GM19455 (cell line): ENCODE results near the gene REL.
A peak's percentile ranks its signal among the peaks of the same experiment; 100 is the strongest.
"Not testable (repeated sequence)": the region's sequence is repeated elsewhere in the genome, so short reads cannot be mapped to it uniquely, and the experiment has no call there.

Source experiments
- ATAC-seq: cut with Tn5 transposase; IDR thresholded peaks from one replicate; pipeline ENCODE4 v1.9.1; 2021; ENCODE audit not compliant: unreplicated experiment

The REL gene

DNA sequence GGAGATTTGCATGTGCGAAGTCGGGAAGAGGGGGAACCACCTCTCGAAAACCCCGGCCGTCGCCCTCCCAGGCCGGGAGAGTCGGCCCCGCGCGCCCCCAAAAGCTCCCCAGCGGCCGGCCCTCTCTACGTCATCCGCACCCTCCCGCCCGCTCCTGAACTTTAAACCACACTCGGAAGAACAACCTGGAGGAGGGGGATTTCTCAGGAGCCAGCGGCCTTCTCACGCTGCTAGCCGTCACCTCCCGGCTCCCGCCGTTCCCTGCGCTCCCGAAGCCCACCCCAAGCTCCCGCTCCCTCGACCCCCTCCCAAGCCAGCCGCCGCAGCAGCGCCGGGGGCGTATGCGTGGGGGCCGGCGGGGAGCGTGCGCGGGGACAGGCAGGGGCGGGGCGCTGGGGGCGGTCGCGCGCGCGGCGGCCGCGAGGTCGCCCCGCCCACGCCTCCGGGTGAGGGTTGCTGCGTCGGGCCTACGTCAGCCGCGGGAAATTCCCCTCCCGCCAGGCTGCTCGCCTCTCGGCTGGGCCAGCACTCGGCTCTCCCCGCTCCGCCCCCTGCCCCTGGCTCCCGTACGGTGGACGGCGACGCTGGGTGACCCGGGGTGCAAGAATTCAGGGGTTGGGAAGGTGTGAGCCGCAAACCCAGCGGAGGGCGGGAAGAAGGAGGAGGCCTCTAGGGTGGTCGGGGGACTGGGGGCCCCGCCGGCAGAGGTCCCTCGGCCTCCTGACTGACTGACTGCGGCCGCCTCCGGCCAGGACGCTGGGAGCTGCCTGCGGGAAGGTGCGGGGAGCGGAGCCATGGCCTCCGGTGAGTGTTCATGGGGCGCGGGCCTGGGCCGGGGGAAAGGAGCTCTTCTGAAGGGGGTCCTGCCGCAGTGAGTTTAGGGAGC, at the start of gene REL:
REL (plus strand) TSS at position 528 of the 886 bp plus-strand sequence; CDS start at position 795, 267 bp downstream.
- ATAC-seq = peak; percentile 74

DNA sequence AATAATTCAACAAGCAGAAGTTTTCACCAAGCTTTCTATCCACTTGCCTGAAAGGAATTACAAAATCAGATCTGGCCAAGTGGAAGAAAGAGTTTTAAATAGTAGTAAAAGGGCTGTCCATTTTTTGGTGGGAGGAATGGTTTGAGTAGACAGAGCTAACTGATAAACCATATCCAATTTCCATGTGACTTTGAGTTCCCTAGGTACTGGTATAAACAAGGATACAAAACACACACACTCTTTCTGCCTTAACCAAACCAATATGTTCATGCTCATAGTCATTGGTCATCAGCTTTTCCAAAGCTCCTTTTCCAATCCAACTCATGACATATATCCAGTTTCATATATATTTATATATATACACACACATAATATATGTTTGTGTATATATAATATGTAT, 49.5 kb upstream of the REL start:
- no peak for ATAC-seq

DNA sequence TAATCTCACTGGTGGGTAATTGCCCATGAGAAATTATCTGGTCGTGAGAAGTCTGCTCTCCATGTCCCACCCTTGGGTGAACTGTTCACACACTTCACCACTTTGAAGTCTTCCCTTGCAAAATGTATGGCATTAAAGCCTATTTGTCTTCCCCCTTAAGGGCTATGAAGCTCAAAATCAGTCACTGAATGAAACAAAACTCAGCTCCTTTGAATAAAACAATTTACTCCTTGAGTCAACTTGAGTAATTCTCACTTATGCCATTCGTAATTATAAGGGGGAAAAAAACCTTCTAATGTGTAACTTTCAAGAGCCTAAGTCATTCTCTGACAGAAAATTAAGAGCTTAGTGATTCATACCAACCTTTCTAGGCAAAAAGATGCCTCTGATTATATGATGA, 48.8 kb upstream of the REL start:
- no peak for ATAC-seq

DNA sequence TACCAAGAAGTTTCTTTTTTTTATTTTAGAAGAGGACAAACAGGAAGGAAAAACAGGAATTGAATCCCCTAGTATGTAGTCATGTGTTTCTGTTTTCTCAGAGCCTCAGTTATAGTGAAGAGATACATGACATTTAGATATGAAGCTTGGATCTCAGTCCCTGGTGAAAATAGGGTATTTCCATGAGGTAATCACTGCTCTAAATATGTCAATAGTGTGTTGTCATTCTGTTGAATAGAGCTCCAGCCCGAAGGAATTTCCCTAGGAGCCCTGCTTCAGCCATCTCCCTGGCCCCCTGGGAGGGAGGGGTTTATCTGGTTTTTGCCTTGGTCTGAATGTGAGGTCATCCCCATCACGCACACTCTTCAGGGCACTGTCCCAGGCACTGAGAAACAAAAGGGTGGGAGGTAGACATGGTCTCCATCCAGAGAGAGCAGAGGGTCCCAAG, 47.1 kb upstream of the REL start:
- ATAC-seq = no peak

DNA sequence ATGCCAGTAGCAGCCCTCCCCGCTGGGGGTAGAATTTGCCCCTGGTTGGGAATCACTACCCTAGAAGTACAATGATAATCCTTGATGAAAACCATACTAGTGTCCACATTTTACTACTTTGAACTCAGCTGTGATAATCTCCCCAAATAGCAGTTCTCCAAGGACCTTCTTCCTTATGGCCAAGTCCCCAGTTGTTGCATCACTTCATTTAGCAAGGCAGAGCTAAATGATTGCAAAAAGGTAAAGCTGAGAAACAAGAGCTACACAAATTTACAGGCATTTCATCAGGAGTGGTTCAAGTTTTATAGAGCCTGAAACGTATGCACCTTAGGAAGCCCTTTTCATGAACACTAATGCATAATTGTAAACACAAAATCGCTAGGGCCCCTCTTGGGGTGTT, 44.9 kb upstream of the REL start:
- no peak for ATAC-seq

DNA sequence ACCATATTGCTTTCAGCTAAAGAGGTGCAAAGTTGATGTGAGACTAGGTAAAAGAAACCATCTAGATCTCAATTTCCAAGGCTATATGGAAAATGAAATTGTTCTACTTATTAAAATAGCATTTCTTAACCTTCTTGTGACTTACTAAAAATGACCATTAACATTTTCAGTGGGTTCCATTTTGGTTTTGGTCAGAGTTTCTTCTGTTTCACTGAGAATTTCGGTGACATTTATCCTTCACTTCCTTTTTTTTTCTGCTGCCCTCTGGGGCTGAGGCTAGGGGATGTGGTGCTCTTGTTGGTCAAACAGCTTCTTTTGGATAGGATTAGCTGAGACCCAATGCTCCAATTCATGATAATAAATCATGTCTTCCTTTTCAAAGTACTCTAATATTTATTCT, 44.3 kb upstream of the REL start:
- ATAC-seq = no peak

DNA sequence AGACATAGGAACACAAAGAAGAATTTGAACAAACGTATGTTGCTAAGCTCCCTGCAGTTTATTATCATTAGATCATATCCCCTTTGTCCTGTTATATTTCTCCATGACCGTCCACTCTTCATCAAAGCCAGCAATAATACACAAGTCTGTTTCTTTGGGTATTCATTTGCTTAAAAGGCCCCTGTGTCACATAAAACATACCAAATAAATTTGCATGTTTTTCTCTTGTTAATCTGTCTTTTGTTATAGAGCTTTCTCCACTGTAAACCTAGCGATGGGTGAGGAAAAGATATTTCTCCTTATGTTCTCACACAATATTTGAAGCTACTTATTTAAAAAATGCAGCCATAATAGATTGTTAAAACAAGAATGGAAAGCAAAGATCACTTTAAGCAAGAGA, 42.9 kb upstream of the REL start:
- ATAC-seq = no peak

DNA sequence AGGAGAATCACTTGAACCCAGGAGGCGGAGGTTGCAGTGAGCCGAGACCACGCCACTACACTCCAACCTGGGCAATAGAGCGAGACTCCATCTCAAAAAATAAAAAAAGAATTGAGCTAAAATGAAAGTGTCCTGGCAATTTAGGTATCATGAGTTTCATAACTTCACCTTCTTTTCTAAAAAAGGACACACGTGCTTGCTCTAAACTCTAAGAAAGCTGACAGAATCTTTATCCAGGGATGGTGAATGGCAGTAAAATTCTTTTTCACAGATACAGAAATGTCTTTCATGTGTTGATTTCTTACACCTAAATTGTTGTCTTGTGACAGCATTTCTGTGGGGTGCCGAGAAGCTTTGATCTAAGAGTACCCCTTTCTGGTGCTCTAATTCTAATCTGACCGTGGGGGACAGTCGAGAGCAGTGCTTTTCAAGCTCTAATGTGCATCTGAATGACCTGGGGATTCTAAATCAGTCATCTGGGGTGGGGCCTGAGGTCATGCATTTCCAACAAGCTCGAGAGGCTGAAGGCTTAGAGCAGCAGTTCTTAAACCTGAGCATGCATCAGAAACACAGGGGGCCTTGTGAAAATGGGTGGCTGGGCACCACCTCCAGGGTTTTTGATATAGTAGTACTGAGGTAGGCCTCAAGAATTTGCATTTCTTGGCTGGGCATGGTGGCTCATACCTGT, 42.1 kb upstream of the REL start:
- peak; percentile 55 for ATAC-seq

DNA sequence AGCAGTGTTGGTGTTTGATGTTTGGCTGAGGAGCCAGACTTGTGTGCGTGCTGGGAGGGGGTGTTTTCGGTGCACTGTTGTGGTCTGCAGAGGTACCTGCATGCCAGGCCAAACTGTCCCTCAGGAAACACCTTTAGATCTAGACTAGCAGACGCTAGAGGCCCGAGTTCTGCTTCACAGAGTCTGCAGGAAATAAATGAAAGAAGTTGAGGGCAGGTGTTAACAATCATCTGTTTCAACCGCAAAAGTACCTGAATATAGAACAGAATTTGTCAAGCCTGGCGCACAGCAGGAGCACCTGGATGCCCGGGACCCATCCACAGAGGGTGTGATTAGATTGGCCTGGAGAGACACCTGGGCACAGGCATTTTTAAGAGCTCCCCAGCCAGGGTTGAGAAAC, 40.5 kb upstream of the REL start:
- ATAC-seq = peak; percentile 48

DNA sequence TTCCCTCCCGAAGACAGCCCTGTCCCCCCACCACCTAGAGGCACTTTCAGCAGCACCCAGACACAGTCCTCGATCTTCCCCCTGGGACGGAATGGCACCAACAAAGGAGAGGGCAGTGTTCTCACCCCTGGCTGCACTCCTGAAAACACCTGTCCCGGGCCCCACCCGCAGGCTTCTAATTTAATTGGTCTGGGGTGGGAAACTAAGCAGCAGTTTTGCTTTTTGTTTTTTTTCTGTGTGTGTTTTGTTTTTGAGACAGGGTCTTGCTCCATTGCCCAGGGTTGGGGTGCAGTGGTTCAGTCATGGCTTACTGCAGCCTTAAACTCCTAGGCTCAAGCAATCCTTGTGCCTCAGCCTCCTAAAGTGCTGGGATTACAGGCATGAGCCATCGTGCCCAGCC, 38.4 kb upstream of the REL start:
- ATAC-seq = no peak

DNA sequence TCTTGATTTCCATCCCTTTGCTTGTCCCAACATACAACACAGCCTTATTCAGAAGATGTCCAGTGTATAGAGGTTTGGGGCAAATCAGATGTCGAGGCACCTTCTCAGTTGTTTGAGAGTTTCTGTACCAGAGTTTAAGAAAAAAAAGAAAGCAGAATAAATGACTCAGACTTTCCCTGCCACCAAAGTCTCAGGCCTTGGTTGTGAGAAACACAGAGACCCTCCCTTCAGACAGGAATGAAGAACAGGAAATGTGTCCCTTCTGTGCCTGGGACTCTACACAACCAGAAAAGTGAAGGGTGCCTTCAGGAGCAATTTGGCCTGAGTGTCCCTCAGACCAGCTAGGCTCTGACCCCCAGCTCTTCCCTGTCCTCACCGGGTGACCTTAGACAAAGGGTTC, 37.3 kb upstream of the REL start:
- no peak for ATAC-seq

DNA sequence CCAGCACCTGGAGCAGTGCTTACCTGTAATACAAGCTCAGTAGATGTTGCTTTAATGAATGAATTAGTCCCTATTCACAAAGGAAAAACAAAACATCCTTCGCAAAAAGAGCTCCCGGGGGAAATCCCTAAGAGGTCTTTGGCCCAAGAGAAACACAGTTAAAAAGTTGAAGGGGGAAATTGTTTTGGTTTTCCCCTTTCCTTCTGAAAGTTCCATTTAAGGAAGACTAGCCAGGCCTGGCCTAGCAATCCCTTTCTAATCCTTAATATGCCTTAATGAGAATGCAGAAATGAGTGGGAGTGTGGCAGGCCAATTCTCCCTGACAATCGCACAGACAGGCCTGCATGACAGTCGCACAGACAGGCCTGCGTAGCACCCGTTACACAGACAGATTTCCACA, 33.5 kb upstream of the REL start:
- ATAC-seq = no peak

DNA sequence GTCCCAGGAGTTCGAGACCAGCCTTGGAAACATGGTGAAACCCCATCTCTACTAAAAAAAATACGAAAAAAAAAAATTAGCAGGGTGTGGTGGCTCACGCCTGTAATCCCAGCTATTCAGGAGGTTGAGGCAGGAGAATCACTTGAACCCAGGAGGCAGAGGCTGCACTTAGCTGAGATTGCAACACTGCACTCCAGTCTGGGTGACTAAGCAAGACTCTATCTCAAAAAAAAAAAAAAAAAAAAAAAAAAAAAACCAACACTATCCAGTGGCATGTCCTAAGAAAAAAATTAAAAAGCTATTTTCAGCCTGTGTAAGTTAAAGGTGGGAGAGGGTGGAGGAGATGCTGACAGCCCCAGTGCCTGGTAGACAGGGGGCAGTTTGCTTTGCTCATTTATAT, 32.2 kb upstream of the REL start:
- no peak for ATAC-seq

DNA sequence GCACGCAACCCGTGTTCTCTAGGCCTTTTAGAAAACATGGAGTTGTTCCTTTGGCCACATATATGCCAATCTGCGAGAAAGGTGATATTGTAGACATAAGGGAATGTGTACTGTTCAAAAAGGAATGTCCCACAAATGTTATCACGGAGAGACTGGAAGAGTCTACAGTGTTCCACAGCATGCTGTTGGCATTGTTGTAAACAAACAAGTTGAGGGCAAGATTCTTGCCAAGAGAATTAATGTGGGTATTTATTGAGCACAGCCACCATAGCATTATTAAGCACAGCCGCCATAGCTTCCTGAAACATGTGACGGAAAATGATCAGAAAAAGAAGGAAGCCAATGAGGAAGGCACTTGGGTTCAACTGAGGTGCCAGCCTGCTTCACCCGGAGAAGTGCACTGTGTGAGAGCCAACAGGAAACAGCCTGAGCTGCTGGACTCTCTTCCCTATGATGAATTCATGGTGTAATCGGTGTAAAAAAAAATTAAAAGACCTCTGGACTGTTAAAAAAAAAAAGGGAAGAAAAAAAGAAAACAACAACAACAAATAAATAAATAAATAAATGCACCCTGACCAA, 29.0 kb upstream of the REL start:
- ATAC-seq = no peak

DNA sequence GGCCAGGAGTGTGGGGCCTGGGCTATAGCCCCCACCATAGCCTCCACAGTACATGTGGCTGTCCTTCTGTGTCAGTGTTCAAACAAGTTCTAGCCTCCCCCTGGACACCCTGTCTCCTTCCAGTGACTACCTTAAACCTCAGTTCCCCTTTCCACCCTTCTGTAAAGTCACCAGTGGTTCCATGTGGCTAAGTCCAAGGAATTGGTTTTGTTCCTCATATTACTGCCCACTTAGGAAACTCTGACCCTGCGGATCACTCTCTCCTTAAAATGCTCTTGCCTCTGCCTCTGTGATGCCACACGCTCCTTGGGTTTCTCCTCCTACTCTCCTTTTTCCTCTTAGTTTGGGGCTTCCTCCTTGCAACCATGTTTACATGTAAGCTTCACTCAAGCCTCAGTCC, 27.8 kb upstream of the REL start:
- no peak for ATAC-seq

DNA sequence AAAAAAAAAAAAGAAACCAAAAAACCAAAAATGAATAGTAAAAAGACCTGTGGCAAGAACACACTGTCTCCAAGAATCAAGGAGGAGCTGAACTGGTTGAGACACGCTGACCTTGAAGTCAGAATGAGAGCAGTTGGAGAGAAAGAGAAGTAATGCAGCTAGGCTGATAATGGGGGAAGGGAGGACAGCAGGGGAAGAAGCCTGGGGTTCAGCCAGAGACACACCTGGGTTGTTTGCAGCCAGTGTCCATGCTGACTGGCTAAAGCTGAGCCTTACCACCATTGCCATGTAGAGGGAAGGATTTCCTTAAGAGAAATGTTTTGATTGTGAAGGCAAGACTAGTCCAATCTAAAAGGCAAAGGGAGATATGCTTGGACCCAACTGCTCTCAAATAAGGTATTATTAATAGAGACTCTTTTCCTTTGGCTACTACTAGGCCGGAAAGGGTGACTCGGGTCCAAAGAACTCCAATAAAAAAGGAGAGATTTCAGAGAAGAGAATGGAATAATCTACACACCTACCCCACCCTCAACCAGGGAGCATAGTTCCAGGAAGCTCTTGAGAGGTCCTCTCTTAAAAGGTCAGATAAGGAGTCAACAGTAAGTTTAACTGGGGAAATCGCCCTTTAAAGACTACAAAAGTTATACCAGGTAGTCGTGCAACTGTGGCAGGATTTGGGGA, 25.2 kb upstream of the REL start:
- ATAC-seq = no peak

DNA sequence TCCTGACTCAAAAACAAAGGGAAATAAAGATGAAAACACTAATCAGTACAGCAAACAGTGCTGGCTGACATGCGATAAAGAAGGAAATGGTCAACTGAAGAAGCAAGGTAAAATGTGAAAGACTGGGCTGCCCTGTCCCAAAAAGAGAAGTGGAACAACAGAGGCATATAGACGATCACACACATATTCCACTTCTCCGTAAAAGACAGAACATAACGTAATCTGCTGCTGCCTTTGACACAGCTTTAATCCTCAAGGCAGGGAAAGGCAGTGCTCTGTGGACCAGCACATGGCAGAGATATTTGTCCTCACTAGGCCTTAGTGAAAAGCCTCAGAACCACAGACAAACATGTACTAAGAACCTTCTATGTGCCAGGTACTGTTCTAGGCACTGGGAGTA, 24.3 kb upstream of the REL start:
- ATAC-seq = no peak

DNA sequence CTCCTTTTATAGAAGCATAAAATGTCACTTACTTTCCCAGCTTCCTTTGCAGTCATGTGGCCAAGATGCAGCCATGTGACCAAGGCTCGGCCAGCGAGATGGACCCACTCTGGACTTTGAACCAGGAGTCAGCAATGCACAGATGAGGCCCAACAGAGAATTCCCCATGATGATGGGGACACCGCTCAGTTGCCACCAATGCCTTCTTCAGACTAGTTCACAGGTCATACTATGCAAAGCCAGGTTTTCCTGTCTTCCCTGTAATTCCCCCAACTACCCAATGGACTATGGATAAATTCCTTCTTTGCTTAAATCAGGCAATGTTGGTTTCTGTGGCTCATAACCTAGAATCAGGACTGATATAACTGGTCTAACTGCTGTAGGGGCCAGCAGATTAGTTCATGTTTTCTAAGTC, 22.5 kb upstream of the REL start:
- no peak for ATAC-seq

DNA sequence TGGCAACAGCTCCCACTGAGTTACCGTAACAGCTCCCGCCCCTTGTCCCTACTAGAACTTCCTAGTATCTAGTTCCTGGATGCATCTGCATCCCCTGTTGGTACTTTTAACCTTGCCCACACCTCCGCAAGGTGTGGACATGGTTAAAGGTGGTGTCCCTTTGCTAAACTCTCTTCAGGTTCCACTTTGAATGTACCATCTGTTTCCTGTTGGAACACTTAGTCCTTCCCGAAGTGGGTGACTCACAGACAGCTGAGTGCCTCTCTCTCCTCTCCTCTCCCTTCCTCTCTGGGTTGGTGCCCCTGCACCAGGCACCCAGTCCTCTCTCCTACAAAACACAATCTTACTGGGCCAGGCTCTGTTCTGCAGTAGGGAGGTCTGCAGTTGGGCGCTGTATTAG, 19.6 kb upstream of the REL start:
- ATAC-seq = no peak

DNA sequence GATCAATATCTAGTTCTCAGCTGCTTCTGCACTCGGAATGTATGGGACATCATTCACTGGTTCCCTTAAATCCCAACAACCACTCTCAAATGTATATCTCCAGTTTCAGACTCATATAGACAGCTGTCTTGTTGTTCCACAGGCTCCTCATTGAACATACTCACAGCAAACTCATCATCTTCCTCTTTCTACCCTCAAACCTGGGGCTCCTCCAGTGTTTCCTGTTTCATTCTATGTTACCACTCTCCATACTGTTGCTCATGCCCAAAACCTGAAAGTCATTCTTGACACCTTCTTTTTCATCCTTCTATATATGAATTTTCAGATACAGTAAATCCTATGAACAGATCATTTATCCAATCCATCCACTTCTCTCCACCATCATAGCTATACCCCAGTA, 18.7 kb upstream of the REL start:
- ATAC-seq = no peak

DNA sequence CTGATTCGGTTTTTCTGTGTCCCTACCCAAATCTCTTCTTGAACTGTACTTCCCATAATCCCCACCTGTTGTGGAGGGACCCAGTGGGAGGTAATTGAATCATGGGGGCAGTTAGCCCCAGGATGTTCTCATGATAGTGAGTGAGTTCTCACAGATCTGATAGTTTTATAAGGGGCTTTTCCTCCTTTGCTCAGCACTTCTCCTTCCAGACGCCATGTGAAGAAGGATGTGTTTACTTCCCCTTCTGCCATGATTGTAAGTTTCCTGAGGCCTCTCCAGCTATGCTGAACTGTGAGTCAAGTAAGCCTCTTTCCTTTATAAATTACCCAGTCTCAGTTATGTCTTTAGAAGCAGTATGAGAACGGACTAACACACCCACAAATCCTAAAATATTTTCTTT, 16.0 kb upstream of the REL start:
- ATAC-seq = not testable (repeated sequence)

DNA sequence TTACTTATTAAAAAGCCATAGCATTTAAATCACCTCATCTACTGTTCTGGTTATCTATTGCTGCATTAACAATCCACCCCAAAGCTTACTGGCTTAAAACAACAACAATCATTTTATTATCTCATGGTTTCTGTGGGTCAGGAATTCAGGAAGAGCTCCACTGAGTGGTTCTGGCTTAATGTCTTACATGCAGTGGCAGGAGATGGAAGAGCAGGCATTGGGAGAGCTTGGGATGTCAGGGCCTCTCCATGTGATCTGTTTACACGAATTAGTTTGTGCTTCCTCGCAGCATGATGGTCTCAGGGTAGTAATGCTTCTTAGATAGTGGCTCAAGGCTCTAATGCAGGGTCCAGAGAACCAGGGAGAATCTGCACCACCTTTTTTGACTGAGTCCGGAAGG, 14.4 kb upstream of the REL start:
- no peak for ATAC-seq
